GM21390 (cell line): ENCODE measurements around the gene CELSR1.

Experiments used
- ATAC-seq: cut with Tn5 transposase; IDR thresholded peaks from one replicate; pipeline ENCODE4 v1.9.1; 2021; ENCODE audit not compliant: unreplicated experiment

CELSR1 gene

DNA sequence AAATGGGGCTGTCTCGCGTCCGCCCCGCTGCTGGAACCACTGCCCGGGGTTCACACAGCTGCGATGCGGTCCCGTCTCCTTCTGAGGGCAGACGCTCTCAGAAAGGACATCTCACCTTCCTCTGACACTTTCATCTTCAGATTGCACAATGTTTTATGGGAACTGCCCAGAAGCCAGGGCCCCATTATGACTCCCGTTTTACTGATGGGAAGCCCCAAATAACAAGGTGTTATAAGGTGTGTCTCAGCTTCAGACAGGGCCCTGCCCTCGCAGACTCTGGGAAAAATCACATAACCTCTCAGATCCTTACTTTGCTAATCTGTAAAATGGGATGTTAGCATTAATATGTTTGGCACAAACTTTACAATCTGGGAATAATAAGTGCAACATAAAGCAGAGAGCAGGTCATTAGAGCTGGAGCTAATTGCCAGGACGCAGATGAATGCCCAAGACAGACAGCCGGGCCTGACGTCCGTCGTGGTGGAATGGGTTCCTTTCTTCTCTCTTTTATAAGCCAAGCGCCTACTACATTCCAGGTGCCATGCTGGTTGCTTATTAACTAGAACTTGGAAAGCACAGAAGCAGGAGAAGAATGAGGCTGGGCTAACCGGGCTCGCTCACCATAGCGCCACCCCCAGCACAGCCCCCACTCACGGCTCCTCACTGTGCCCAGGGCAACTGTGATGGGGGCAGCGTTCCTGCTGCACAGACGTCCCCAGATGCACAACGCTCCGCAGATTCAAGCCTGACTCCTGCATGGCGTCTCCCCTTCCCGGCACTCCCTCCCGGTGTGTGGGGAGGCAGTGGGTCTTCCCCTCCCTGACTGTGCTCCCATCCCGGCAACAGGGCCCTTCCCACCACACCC lies 158.1 kb downstream of the CELSR1 start:
- ATAC-seq: no peak

- ATAC-seq: no peak
Measured at GRCh38 chr22:46378426-46379065, 158.9 kb downstream of the CELSR1 start.

DNA sequence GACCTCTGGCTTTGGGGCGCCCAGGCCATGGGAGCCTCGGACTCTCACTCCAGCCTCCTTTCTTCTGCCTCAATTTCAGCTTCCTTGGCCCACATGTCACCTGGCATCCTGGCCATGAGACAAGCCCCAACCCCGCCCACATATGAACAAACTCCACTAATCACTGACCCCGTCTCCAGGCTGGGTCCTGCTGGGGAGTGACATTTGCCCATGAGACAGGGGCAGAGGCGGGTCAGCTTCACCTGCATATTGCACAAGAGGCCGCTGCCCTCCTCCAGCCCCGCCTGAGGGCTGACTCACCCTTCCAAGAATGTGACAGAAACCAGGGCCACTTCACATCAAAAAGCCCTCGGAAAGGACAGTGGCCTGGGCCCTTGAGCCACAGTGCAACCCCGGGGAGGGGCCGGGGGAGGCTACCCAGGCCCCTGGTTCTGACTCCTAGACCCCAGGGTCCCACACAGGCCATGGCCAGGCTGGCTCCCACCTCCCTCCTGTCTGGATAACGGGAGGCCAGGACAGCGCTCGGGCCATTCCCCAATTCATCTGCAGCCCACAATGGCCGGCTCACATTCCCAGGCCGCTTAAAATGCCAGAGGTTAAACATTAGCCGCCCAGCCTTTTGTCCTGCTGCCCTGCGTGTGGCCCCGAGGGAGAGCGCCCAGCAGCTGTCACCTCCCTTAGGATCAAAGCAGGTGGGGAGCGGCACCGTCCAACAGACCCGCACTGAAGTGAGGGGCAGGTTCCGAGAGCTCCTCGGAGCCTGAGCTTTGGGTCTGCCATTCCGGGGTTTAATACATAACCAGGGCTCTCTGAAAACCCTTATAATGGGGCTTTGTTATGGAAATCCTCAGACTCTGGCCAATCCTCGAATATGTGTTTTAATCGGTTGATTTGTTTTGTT lies 159.6 kb downstream of the CELSR1 start:
- no peak for ATAC-seq

DNA sequence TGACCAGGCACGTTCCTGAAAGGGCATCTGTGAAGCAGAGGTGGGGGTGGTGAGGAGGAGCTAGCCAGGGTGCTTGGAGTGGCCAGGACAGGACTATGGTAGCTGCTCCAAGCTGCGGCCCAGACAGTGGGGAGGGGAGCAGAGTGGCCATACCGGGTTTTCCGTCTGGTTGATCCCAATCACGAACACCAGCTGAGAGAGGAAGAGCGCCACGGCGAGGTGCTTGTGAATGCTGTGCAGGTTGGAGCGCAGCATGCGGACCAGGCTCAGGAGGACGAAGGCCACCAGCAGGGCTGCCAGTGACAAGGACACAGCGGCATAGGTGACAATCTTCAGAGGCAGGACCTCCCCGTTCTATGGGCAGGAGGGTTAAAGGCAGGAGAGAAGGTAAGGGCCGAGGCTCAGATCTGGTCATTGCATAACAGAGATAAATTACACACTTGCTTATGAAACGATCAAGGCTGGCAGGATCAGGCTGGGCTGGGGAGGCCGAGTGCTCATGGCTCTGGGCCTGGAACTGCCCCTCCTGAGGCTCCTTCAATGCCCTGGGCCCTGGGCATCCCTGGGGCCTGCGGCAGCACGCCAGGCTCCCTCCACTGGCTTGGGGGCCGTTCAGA lies 160.4 kb downstream of the CELSR1 start:
- ATAC-seq: no peak

- ATAC-seq: no peak
Measured at GRCh38 chr22:46376111-46376510, 161.3 kb downstream of the CELSR1 start.

- ATAC-seq: no peak
Measured at GRCh38 chr22:46374663-46375474, 162.6 kb downstream of the CELSR1 start.

- no peak for ATAC-seq
Measured at GRCh38 chr22:46373921-46374662, 163.3 kb downstream of the CELSR1 start.

GRCh38 chr22:46373159-46373558 lies 164.3 kb downstream of the CELSR1 start:
- ATAC-seq: no peak

- ATAC-seq: no peak
Measured at GRCh38 chr22:46372686-46373085, 164.7 kb downstream of the CELSR1 start.

- ATAC-seq: no peak
Measured at GRCh38 chr22:46371623-46372226, 165.7 kb downstream of the CELSR1 start.

- ATAC-seq: no peak
Measured at GRCh38 chr22:46370584-46371291, 166.7 kb downstream of the CELSR1 start.

- no peak for ATAC-seq
Measured at GRCh38 chr22:46369716-46370583, 167.5 kb downstream of the CELSR1 start.

GRCh38 chr22:46368871-46369715 lies 168.3 kb downstream of the CELSR1 start:
- no peak for ATAC-seq

GRCh38 chr22:46368422-46368821 lies 169.0 kb downstream of the CELSR1 start:
- ATAC-seq: no peak

DNA sequence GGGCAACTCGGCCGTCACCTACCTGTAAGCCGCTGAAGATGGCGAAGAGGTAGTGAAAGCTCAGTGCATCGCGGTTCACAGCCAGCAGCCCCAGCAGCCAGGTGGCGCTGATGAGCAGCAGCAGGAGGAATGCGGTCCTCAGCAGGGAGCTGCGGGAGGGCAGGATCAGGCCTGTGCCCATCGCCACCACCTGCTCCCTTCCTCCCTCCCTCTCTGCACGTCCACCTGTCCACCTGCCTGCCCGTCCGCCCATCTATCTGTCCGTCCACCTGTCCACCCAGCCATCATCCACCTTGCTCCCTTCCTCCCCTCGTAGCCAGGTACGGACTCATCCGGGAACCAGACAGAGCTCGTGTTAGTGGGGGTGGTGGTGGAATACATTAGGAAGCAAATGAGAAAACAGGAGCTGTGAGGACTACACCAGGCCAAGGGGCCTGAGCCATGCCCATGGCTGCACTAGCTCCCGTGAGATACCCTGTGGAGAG lies 169.7 kb downstream of the CELSR1 start:
- ATAC-seq: no peak
